SK-MEL-5 (cell line): ENCODE results near the gene VARS1. TPM values are rescaled to one million over a fixed set of nuclear protein-coding genes. Genes with fewer than 3 reads are reported as not detected.

Experiments
- DNase-seq: peaks from one replicate; pipeline ENCODE4 v3.0.0-alpha.2; 2016; ENCODE audit warnings: low read depth, low spot score
- in situ Hi-C: cut with HindIII; loops from 2 replicates; pipeline ENCODE4 v1.10.0; 2016; ENCODE audit warnings: low sequenced_read_pairs, high pct_unique_total_duplicates, low pct_unique_long_range_greater_than_20kb
- total RNA-seq: library from RNA; depleted of rRNA; stranded (reverse); fragments of >200 nt; shearing (Covaris generic); gene quantifications from 2 replicates; pipeline ENCODE4 v1.2.3, GENCODE V29; 2014

Gene VARS1
- total RNA-seq, 1 experiment from 2014 or later: 38.9 TPM

- in situ Hi-C loops: no loop called here
- DNase-seq: no peak
Measured at GRCh38 chr6:31779908-31780307, 15.6 kb downstream of the VARS1 start.

DNA sequence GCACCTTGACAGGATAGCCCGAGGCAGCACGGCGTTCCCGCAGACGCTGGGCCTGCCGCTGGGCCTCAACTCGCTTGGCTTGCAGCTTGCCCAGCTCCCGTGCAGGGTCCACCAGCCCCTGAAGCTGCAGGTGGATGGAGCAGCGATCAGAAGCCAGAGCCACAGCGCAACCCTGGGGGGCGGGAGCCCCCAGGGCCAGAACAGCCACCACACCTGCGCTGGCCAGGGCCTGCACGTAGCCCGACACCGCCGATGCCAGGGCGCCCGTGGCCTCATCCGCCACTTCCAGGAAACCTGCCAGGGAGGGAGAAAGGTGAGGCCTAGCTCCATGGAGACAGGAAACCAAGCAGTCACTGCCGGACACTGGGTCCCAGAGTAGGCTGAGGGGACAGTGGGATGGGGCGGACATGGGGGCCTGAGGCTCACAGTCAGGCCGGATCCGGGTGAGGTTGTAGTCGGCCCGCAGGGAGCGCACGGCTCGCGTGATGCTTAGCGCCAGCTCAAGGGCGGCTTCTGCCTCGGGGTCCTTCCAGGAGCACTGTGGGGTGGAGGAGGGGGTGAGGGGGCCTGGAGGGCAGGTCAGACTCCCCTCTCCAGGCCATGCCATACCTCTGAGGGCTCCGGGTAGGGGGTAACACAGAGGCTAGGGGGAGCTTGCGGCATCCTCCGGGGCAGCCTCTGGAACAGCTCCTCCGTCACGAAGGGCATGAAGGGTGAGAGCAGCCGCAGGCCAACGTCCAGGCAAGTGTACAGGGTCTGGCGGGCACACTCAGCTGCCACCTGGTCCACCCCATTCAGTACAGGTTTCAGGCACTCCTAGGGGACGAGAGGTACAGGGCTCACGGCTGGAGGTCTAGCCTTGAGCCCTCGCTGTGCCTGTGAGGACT is 16.3 kb downstream of the VARS1 start:
- in situ Hi-C loops: no loop called here
- no peak for DNase-seq

DNA sequence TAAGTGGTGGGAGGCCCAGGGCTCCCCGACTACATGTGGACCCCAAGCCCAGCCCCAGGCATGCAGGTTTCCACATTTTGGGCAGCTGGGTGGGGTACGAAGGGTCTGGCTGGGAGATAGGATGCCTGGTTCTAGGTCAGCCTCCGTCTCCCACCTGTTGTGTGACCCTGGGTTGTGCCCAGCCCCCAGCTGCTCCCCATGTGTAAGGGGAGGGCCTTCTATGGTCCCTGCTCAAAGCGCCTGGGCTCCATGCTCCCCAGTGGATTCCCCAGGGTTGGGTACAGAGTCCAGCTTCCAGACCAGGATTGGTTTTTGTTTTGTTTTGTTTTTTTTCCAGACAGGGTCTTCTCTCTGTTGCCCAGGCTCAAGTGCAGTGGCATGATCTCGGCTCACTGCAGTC is 17.4 kb downstream of the VARS1 start:
- no peak for DNase-seq
- in situ Hi-C loops: no loop called here

- in situ Hi-C loops: no loop called here
- DNase-seq: no peak
Measured at GRCh38 chr6:31777667-31778050, 17.9 kb downstream of the VARS1 start.

- DNase-seq: peak; percentile 26
- in situ Hi-C loops: no loop called here
Measured at GRCh38 chr6:31776989-31777666, 18.4 kb downstream of the VARS1 start, which contains the start of gene VWA7. VWA7 (minus strand) TSS chr6:31777328; CDS start chr6:31776779, 549 bp downstream.

DNA sequence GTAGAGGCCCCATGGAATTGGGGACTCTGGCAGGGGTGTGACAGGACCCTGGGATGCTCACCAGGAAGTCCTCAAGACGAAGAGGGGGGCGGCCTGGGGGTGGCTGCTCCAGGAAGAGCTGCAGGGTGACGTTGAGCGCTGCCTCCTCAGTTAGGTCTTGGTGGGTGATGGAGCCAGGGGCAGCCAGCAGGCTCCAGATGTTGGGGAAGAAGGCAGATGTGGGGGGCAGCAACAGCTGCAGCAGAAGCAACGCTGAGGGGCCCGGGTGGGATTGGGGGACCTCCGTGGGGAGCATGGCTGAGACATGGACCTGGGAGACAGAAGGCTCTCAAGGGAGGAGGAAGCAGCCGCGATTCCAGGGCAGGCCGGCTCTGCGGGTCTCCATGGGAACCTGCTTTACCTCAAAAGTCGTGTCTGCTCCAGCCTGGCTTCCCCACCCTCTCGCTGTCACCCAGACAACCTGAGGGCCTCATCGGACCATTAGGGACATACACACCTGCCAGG is 19.0 kb downstream of the VARS1 start:
- no peak for DNase-seq
- in situ Hi-C loops: no loop called here

GRCh38 chr6:31775633-31776484 is 19.7 kb downstream of the VARS1 start:
- in situ Hi-C loops: no loop called here

GRCh38 chr6:31775184-31775583 is 20.4 kb downstream of the VARS1 start:
- no peak for DNase-seq
- in situ Hi-C loops: no loop called here

More at GRCh38 chr6:31775633-31776484, 19.7 kb downstream of the VARS1 start:
- no peak for DNase-seq

DNA sequence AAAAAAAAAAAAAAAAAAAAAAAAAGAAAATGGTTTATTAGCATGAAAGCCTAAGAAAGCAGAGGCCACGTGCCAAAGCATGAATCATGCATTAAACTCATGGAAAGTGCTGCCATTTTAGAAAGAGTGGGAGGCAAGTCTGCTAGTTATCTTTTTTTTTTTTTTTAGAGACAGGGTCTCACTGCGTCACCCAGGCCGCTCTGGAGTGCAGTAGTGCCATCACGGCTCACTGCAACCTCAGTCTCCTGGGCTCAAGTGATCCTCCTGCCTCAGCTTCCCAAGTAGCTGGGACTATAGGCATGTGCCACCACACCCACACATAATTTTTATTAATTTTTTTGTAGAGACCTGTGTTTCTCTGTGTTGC is 23.6 kb downstream of the VARS1 start:
- in situ Hi-C loops: no loop called here
- no peak for DNase-seq

GRCh38 chr6:31770860-31771259 is 24.7 kb downstream of the VARS1 start:
- in situ Hi-C loops: no loop called here
- no peak for DNase-seq

DNA sequence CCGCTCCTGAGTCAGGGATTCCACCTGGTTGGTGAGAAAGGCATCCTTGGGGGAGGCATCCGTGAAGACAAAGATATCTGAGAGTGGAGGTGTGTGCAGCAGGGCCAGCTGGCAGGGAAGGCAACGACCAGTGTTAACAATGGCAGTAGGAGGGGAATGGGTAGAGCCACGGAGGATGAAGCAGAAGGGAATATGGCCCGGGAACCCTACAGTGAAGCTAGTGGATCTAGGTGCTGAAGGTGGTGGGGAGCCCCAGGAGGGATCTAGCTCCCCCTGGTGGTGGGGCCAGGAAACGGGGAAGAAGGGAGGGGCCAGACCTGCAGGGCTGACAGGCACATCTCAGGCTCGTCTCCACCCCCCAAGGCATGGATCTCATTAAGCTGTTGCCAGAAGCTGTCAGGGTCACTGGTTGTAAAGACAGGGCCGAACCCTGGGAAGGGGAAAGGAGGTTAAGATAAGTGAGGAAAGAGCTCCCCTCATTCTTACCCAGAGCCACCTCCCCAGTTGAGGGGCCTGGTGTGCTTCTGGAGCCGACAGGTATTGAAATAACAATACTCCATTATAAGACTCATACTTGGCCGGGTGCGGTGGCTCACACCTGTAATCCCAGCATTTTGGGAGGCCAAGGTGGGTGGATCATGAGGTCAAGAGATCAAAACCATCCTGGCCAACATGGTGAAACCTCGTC is 25.7 kb downstream of the VARS1 start:
- in situ Hi-C loops: no loop called here
- DNase-seq: peak; percentile 68

GRCh38 chr6:31768363-31769257 is 26.9 kb downstream of the VARS1 start:
- DNase-seq: no peak
- in situ Hi-C loops: no loop called here

DNA sequence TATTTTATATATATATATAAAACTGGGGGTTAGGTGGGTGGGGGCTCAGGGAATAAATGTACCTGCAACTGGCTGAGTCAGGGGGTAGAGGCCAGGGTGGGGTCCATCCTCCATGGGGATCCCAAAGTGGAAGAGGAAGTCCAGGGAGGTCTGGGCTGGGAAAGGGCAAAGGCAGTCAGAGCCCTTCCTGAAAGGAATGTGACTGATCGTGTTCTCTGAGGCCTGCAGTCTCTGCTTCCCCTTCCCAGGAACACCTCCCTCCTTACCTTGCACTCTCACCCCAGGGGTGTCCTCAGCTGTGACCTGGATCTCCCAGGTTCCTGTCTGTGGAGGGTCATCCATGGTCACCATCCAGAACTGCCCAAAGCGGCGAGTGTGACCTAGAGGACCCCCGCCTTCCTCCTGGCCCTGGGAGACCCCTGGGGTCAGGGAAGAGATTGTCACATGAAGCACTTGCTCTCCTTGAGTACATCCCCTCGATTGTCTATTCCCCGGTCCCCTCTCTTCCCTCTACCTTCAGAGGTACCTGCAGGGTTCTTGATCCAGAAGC is 28.4 kb downstream of the VARS1 start:
- in situ Hi-C loops: no loop called here
- DNase-seq: no peak

DNA sequence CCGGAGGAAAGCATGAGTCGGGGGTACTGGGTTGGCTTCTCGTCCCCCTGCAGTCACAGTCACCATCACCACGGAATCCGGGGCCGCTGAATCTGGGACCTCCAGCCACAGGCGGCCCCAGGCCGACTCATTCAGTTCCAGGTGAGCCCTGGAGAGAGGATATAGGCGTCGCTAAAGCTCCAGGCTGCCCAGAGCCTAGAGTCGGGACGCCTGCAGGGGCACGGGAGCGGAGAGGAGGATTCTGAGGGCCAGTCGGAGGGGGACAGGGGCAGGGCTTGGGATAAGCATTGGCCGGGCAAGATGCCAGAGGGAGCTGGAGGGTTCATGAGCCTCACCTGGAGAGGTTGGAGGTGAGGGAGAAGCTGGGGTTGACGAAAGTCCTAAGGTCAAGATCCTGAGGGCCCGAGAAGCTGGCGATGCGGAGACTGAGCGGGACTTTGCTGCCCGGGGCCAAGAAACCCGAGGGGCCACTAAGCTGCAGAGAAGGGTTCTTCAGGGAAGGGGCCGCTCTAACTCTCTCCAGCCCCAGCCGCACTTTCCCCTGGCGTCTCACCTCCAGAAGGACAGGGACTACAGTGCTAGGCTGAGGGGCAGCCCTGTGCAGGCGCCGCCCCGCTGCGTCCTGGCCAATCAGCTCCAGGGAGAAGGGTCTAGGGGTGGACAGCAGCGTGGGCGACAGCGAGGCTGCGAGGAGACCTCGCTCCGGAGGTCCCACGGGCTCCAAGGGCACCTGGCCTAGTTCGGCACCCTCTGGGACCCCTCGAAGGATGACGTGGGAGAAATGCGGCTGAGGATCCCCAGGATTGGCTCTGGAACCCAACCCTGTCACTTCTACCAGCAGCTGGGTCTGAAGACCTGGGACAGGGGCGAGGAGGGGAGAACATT is 29.4 kb downstream of the VARS1 start:
- in situ Hi-C loops: no loop called here

DNA sequence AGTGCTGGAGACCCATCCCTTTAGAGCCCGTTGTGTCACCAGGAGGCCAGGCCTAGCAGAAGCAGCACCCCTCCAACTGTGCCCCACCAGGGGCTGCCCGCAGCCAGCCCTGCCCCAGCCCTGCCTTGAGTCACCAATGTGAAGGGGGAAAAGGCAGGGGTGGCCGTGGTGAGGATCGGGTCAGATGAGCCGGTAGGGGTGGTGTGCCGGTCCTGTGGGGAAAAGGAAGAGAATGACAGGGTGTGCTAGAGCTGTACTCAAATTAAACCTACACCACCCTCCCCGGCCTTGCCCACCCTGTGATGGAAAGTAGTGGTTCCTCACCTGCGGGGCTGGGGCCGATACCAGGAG is 30.0 kb downstream of the VARS1 start:
- no peak for DNase-seq
- in situ Hi-C loops: no loop called here

More for the DNA sequence above, 29.4 kb downstream of the VARS1 start:
- peak; percentile 19 for DNase-seq
